Body of pancreas (tissue), 4 donors: ENCODE measurements around the gene SLC17A1.

Experiments
- POLR2A ChIP-seq, 3 donors: fragments of 450-650 bp; IDR thresholded peaks; one replicate each; pipeline ENCODE4 v1.6.1; 2016; ENCODE audit warnings: antibody characterized with exemption in 3 of 3, mild to moderate bottlenecking in 2 of 3
- TF ChIP-seq, protein P1 (sequence below), 7 experiments: fragments of 450-650 bp in 4 of 7; fragments of 200-600 bp in 3 of 7; sonication (generic) in 3 of 7; IDR thresholded peaks; one replicate each; pipeline ENCODE4 v1.5.1; 2016 to 2019; ENCODE audit warnings: antibody characterized with exemption in 7 of 7

DNA sequence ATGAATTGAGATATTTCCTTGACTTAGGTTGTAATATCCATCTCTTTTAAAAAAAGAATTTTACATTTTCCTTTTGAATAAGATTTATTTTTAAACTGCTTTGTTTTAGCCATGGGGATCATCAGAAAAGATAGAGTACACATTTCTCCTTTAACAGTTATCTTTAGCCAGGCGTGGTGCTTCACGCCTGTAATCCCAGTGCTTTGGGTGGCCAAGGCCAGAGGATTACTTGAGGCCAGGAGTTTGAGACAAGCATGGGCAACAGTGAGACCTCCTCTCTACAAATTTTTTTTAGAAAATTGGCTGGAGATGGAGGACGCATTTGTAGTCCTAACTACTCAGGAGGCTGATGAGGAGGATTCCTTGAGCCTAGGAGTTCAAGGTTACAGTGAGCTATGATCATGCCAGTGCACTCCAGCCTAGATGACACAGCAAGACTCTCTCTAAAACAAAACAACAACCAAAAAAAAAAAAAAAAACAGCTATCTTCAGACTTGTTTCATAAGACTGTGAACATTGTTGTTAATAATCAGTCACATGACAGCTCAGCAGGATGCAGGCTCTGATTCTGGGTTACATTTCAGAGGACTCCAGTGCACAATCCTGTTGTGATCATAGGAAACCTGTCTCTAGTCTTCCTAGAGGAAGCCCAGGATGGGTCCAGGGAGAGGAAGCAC lies 44.2 kb upstream of the SLC17A1 start:
- TF ChIP-seq, protein P1, sequence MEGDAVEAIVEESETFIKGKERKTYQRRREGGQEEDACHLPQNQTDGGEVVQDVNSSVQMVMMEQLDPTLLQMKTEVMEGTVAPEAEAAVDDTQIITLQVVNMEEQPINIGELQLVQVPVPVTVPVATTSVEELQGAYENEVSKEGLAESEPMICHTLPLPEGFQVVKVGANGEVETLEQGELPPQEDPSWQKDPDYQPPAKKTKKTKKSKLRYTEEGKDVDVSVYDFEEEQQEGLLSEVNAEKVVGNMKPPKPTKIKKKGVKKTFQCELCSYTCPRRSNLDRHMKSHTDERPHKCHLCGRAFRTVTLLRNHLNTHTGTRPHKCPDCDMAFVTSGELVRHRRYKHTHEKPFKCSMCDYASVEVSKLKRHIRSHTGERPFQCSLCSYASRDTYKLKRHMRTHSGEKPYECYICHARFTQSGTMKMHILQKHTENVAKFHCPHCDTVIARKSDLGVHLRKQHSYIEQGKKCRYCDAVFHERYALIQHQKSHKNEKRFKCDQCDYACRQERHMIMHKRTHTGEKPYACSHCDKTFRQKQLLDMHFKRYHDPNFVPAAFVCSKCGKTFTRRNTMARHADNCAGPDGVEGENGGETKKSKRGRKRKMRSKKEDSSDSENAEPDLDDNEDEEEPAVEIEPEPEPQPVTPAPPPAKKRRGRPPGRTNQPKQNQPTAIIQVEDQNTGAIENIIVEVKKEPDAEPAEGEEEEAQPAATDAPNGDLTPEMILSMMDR (IDR thresholded peaks at IDR 0.05), result no peak
- TF ChIP-seq POLR2A (IDR thresholded peaks at IDR 0.05), result no peak
